Naive thymus-derived CD8-positive, alpha-beta T cell (primary cell): Measurements from ENCODE around the gene TSPAN17. TPM values are rescaled to one million over a fixed set of nuclear protein-coding genes. Genes with fewer than 3 reads are reported as not detected.

Experiments used
- ATAC-seq, 2 donors: fragments of 150-1000 bp; cut with Tn5 transposase in 1 of 2; sonication (Bioruptor Pico), chemical (Tn5 transposase) in 1 of 2; 1 replicate in 1 of 2; 2 replicates in 1 of 2; pipeline ENCODE4 v1.10.0; 2021; ENCODE audit warnings: mild to moderate bottlenecking in 2 of 2, moderate library complexity in 2 of 2
- POLR2A ChIA-PET: fragments of 350-600 bp; sonication (Branson Sonifier 250); formaldehyde crosslinking; loops from one replicate; lab custom pipeline; 2021; ENCODE audit warnings: antibody characterized with exemption; lab: Charles Lee
- DNase-seq, 10 donors: peaks; one replicate each; pipeline versions ENCODE4 v3.0.0 to v3.0.0-alpha.2; 2020 to 2022
- H3K27ac Mint-ChIP-seq, 10 donors: one replicate each; pipeline ENCODE4 v1.8.0; 2020 to 2022; ENCODE audit warnings: mild to moderate bottlenecking in 10 of 10, mixed read lengths in 10 of 10, moderate library complexity in 4 of 10, inconsistent platforms in 1 of 10
- H3K27me3 Mint-ChIP-seq, 5 donors: one replicate each; pipeline ENCODE4 v1.8.0; 2021 to 2022; ENCODE audit warnings: mixed read lengths in 5 of 5
- H3K36me3 Mint-ChIP-seq, 3 donors: one replicate each; pipeline ENCODE4 v1.8.0; 2020 to 2022; ENCODE audit warnings: mixed read lengths in 3 of 3, mild to moderate bottlenecking in 2 of 3, inconsistent platforms in 1 of 3
- H3K4me1 Mint-ChIP-seq, 4 donors: one replicate each; pipeline ENCODE4 v1.8.0; 2021 to 2022; ENCODE audit warnings: mixed read lengths in 4 of 4
- H3K4me3 Mint-ChIP-seq, 10 donors: one replicate each; pipeline ENCODE4 v1.8.0; 2020 to 2022; ENCODE audit warnings: mild to moderate bottlenecking in 10 of 10, mixed read lengths in 10 of 10, moderate library complexity in 6 of 10, inconsistent platforms in 1 of 10
- H3K9me3 Mint-ChIP-seq, 9 donors: one replicate each; pipeline ENCODE4 v1.8.0; 2020 to 2022; ENCODE audit warnings: mixed read lengths in 9 of 9, mild to moderate bottlenecking in 3 of 9, inconsistent platforms in 1 of 9, moderate library complexity in 1 of 9
- polyA plus RNA-seq, 3 donors: library from polyadenylated mRNA; unstranded; fragments of 300-500 nt; fragmentation: Illumina TruSeq; gene quantifications; one replicate each; pipeline ENCODE4 v1.2.3, GENCODE V29; 2021
- total RNA-seq, 8 experiments: library from RNA in 2 of 8; stranded (reverse) in 2 of 8; gene quantifications; one replicate each; pipeline ENCODE4 v1.2.3 and lab custom pipeline; 2021 to 2026

TSPAN17 gene
- total and polyA plus RNA-seq, 5 experiments from 2014 or later, result 13.5 to 26.0 (median 19.4) TPM

DNA sequence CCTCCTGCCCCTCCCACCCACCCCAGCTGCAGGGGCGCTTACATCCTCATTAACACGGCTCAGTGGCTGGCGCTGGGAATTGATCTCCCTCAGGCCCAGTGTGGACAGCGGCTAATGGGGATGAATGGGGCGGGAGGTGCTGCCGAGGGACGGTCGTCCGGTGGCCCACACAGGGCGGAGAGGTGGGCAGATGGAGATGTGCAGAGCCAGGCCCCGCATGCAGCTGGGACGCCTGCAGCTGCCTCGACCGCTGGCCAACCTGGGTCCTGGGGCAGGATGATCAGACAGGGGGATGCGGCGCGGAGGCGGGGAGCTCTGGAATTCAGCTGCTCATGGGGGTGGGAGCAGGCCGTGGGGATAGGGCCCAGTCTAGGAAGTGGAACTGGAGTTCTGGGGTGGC is 17.6 kb downstream of the TSPAN17 start:
- no peaks in the 10 kb centered on the region for H3K36me3 Mint-ChIP-seq
- H3K4me3 Mint-ChIP-seq, result no peak overlapping the region
- peaks cover 7 to 12% (median 9%) of the 10 kb centered on the region in 4 donors for H3K4me1 Mint-ChIP-seq
- POLR2A ChIA-PET, result no interaction called here
- H3K27ac Mint-ChIP-seq, result no peak overlapping the region
- no peaks in the 10 kb centered on the region for H3K9me3 Mint-ChIP-seq
- peaks cover 6 to 39% (median 20%) of the 10 kb centered on the region in 5 donors for H3K27me3 Mint-ChIP-seq
- no peak for ATAC-seq
- no peak for DNase-seq

DNA sequence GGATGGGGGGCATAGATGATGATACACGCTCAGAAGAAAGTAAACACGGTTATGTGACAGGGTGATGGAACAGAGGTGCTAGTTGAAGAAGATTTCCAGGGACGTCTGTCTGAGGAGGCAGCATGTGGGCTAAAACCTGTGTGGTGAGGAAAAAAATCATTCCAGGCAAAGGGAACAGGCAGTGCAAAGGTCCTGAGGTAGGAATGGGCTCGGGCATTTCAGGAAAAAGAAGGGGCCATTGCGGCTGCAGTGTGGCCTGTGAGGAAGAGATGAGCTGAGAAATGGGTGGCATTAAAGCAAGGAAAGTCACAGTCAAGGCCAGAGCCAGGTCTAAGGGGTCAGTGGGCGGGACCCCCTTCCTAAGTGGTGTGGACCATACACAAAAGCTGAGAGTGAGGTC is 18.2 kb downstream of the TSPAN17 start:
- no peaks in the 10 kb centered on the region for H3K9me3 Mint-ChIP-seq
- ATAC-seq, result no peak
- H3K36me3 Mint-ChIP-seq, result no peaks in the 10 kb centered on the region
- POLR2A ChIA-PET, result interaction anchor here (0.7 kb wide), 1 partner anchor 250 kb away, joined by 3 read pairs; no protein-coding TSS in a partner anchor
- peaks cover 6 to 39% (median 20%) of the 10 kb centered on the region in 5 donors for H3K27me3 Mint-ChIP-seq
- no peak overlapping the region for H3K4me3 Mint-ChIP-seq
- no peak for DNase-seq
- H3K27ac Mint-ChIP-seq, result peak overlapping the region in 1 of 10 donors; percentile 38
- H3K4me1 Mint-ChIP-seq, result peaks cover 5% of the 10 kb centered on the region in 4 donors

DNA sequence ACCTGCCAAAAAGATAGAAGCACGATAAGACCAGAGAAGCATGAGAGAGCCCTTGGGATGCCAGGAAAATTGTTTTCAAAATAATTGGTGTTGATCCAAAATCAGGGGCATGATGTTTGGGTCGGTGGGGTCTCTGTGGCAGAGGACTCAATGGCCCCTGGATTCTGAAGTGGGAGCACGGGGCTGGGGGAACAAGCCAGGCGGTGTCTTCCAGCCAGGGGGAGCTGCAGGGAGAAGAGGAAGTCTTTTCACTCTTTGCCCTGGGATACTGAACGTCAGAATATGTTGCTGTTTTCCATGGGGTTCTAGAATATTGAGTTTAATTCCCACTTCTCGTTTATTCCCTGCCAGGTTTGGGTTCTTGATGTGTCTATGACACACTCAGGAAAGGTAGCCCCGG is 20.4 kb downstream of the TSPAN17 start:
- H3K27me3 Mint-ChIP-seq, result peaks cover 6 to 47% (median 25%) of the 10 kb centered on the region in 5 donors
- POLR2A ChIA-PET, result no interaction called here
- no peak overlapping the region for H3K4me3 Mint-ChIP-seq
- no peaks in the 10 kb centered on the region for H3K9me3 Mint-ChIP-seq
- H3K27ac Mint-ChIP-seq, result no peak overlapping the region
- H3K4me1 Mint-ChIP-seq, result no peaks in the 10 kb centered on the region
- ATAC-seq, result no peak
- no peak for DNase-seq
- H3K36me3 Mint-ChIP-seq, result no peaks in the 10 kb centered on the region

DNA sequence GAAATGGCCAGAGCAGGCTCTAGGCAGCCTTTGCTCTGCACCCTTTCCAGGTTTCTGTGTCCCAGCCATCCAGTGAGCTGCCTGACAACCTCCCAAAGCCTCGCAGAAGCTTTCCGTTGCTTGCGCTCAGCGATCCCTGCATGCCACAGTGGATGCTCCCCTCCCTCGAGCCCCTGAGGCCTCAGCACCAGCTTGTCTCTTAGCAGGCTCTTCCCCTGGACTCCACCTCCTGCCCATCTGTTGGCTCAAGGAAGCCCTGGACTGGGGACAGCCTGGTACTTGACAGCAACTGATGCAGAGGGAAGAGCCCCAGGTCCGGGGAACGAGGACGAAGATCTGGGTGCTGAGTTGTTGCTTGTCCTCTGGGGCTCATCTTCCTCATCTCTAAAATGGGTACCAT is 23.2 kb downstream of the TSPAN17 start:
- Mint-ChIP-seq H3K9me3 (no peaks in the 10 kb centered on the region), H3K4me3 (no peak overlapping the region), H3K27me3 (peaks cover under 1 to 37% (median 18%) of the 10 kb centered on the region in 5 donors), H3K36me3 (no peaks in the 10 kb centered on the region), H3K4me1 (no peaks in the 10 kb centered on the region), H3K27ac (no peak overlapping the region)
- POLR2A ChIA-PET, result no interaction called here
- no peak for ATAC-seq
- no peak for DNase-seq

DNA sequence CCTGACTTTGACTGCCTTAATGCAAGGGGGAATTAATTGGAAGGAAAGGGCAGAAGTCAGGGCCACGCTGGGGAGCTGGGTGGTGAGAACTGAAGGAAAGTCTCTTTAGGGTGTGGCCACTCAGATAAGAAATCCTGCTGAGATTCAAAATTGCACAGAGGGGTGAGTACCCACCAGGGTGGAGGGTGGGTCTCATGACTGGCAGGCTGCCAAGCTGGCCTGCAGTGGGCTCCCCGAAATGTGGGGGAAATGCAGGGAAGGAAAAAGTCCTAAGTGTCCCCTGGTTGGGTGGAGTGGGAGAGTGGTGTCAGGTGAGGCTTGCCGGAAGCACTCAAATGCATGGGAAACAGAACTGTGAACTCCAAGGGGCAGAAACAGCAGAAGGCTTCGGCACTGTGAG is 24.1 kb downstream of the TSPAN17 start:
- DNase-seq (no peak), ATAC-seq (no peak)
- POLR2A ChIA-PET, result no interaction called here
- Mint-ChIP-seq H3K36me3 (no peaks in the 10 kb centered on the region), H3K9me3 (no peaks in the 10 kb centered on the region), H3K27me3 (peaks cover 0 to 34% (median 19%) of the 10 kb centered on the region in 5 donors), H3K4me1 (no peaks in the 10 kb centered on the region), H3K27ac (peak overlapping the region in 1 of 10 donors; percentile 55), H3K4me3 (no peak overlapping the region)

DNA sequence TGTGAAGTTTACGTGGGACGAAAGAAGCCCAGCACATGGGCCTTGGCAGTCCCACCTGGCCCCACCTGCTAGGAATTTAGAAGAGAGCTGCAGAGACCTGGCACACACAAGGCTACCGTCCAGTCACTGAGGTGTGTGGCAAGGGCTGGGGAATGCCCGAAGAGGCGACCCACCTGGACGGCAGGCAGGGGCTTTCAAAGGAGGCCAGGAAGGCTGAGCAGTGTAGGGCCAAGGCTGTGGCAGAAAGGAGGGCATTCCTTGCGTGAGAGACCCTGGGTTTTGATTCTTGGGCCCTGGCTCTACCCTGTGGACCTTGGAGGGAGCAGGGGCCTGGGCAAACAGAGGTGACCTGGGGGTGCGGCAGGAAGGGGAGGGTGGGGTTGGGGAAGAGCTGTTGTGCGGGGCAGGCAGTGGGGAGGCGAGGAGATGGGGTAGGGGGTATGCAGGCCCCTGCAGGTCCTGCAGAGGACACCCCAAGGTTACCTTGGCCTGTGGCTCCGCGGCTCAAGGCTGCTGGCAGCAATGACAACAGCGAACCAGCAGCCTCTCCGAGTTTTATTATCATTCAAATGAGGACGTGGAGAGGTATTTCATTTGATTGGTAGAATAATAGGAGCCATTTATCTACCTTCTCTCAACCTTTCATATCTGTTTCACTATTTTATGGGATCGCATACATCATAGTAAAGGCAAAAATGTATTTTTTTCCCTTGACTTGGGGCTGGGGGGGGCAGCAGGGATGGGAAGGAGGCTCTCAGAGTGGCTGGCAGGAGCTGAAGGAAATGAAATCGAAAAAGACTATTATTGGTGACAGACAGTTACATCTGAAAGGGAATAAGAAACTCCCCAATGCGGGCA is 24.8 kb downstream of the TSPAN17 start:
- DNase-seq, result no peak
- no peak overlapping the region for H3K4me3 Mint-ChIP-seq
- no peaks in the 10 kb centered on the region for H3K4me1 Mint-ChIP-seq
- POLR2A ChIA-PET, result no interaction called here
- no peak overlapping the region for H3K27ac Mint-ChIP-seq
- no peaks in the 10 kb centered on the region for H3K9me3 Mint-ChIP-seq
- no peak for ATAC-seq
- peaks cover 0 to 42% (median 22%) of the 10 kb centered on the region in 5 donors for H3K27me3 Mint-ChIP-seq
- H3K36me3 Mint-ChIP-seq, result no peaks in the 10 kb centered on the region

DNA sequence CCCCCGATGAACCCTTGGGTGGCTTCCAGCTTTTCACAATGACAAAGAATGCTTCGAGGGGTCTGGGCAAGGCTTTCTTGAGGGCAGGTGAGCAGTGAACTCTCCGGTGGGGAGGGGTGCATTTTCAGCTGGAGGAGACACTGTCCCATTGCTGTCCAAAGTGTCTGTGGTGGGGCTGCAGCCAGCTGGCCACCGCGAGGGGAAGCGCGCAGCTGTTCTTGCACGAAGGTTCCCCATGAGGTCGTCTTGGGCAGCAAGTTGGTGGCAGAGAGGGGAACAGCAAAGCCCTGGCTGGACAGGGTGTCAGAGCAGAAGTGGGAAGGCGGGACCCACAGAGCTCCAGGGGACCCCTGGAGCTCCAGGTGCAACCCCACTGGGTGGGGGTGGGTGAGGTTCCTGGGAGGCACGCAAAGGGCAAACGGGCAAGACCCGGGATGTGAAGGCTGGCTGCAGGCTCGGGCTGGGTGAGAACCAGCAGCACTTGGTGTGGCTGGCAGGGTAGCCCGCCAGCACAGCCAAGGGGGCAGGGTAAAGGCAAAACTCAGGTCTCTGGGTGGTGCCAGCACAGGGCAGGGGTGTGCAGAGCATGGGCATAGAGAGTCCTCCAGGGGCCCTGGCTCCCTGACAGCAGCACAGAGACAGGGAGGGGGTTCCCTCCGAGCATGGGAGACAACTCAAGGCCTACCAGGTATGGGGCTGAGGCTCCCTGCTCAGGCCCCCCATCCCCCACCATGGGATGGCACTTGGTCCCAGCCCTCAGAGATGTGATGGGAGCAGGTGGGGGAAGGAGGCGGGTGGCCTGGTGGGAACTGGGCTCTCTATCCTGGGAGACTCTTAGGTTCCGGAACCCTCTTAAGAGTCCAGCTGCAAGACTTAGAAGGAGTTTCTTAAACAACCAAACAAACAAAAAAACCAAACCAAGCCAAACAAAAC is 26.6 kb downstream of the TSPAN17 start:
- no peaks in the 10 kb centered on the region for H3K4me1 Mint-ChIP-seq
- no peak for ATAC-seq
- no peak for DNase-seq
- peaks cover 0 to 2% (median 0%) of the 10 kb centered on the region in 3 donors for H3K36me3 Mint-ChIP-seq
- H3K4me3 Mint-ChIP-seq, result no peak overlapping the region
- POLR2A ChIA-PET, result no interaction called here
- H3K27me3 Mint-ChIP-seq, result peaks cover 2 to 60% (median 37%) of the 10 kb centered on the region in 5 donors
- H3K27ac Mint-ChIP-seq, result no peak overlapping the region
- H3K9me3 Mint-ChIP-seq, result no peaks in the 10 kb centered on the region

DNA sequence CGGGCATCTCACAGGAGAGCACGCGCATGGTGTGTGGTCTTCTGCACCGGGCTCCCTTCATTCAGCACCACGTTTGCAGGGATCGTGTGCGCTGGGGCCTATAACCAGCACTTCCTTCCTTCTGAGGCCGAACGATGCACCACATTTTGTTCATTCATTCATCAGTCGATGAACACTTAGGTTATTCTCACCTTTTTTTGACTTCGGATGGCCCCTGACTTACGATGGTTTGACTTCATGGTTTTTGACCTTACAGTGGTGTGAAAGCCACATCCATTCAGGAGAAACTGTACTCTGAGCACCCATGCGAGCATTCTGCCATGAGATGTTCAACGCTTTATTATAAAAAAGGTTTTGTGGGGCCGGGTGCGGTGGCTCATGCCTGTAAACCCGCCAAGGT is 27.5 kb downstream of the TSPAN17 start:
- H3K9me3 Mint-ChIP-seq, result no peaks in the 10 kb centered on the region
- POLR2A ChIA-PET, result no interaction called here
- DNase-seq (no peak), ATAC-seq (no peak)
- H3K4me3 Mint-ChIP-seq, result no peak overlapping the region
- peaks cover 0 to 1% (median 0%) of the 10 kb centered on the region in 4 donors for H3K4me1 Mint-ChIP-seq
- H3K27me3 Mint-ChIP-seq, result peaks cover 4 to 68% (median 46%) of the 10 kb centered on the region in 5 donors
- H3K36me3 Mint-ChIP-seq, result peaks cover 0 to 3% (median 0%) of the 10 kb centered on the region in 3 donors
- no peak overlapping the region for H3K27ac Mint-ChIP-seq

DNA sequence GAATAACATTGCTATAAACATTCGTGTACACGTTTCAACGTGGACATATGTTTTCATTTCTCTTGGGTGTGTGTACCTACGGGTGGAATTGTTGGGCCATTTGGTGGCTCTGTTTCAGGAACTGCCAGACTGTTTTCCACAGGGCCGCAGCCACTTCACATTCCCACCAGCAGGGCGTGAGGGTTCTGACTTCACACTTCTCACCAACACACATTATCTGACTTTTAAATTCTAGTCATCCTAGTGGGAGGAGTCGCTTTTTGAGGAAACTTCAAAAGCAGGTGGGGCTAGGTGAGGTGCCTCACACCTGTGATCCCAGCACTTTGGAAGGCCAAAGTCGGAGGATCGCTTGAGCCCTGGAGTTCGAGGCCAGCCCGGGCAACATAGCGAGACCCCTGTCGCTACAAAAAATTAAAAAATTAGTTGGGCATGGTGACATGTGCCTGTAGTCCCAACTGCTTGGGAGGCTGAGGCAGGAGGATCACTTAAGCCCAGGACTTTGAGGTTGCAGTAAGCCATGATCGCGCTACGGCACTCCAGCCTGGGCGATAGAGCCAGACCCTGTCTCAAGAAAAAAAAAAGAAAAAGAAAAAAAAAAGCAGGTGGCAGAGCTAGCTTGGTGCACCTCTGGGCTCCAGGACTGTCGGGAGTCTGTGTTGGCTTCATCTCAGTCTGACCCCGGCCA is 28.5 kb downstream of the TSPAN17 start:
- DNase-seq (no peak), ATAC-seq (no peak)
- no peaks in the 10 kb centered on the region for H3K9me3 Mint-ChIP-seq
- H3K4me3 Mint-ChIP-seq, result no peak overlapping the region
- POLR2A ChIA-PET, result no interaction called here
- peaks cover 0 to 1% (median 0%) of the 10 kb centered on the region in 4 donors for H3K4me1 Mint-ChIP-seq
- peaks cover 0 to 3% (median 0%) of the 10 kb centered on the region in 3 donors for H3K36me3 Mint-ChIP-seq
- peaks cover 6 to 69% (median 48%) of the 10 kb centered on the region in 5 donors for H3K27me3 Mint-ChIP-seq
- H3K27ac Mint-ChIP-seq, result no peak overlapping the region

DNA sequence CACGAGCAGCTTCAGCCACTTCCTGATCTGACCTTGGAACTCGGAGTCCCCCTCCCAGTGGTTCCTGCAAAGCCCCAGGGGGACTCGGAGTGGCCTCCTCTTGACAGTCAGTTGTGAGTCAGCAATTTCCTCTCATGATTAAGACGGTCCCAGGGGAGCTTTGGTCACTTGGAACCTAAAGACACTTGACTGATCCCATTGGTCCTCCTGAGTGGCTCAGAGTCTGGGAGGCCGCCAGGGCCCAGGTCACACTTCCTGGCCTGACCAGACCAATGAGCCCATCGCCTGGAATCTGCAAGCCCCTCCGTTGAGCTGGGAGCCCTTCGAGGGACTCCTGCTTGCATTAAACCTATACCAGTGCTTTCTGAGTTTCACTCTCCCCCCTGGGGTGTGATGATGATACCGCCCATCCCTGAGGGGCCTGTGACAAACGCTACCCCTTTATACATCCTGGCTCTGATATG is 29.1 kb downstream of the TSPAN17 start:
- Mint-ChIP-seq H3K4me3 (no peak overlapping the region), H3K27me3 (peaks cover 7 to 68% (median 46%) of the 10 kb centered on the region in 5 donors), H3K4me1 (peaks cover 0 to 1% (median 0%) of the 10 kb centered on the region in 4 donors), H3K9me3 (no peaks in the 10 kb centered on the region), H3K36me3 (peaks cover 0 to 3% (median 0%) of the 10 kb centered on the region in 3 donors), H3K27ac (no peak overlapping the region)
- no peak for ATAC-seq
- no peak for DNase-seq
- POLR2A ChIA-PET, result no interaction called here

DNA sequence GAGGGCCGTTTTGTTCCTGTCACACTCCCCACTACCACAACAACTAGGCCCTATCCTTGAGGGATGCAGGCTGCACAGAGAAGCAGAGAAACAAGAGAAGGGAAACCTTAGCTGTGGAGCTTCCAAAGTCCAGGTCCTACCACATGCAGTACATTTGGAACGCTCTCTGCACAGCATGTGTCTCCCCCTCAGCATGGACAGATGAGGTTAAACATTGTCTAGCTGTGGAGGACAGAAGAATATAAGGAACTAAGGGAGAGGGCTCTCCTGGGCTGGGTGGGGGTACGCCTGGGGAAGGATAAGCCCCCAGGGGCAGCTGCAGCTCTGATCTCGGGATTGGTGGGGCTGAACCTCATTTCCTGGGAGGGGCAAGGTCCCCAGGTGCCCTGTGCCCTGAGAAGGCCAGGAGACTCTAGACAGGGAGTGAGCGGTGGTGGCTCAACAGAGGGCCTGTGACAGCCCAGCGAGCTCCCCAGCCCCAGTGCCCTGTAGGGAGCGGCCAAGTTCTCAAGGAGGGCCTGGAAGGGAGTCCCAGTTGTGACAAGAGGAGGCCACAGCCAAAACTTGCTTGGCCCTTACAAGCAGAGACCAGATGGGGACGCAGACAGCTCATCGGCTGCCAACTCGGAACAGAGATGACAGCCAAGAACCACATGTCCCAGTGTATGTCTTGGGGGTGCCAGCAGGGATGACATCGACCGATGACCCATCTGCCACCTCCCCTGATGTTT is 30.1 kb downstream of the TSPAN17 start:
- Mint-ChIP-seq H3K36me3 (peaks cover 0 to 3% (median 0%) of the 10 kb centered on the region in 3 donors), H3K27me3 (peaks cover 10 to 67% (median 46%) of the 10 kb centered on the region in 5 donors), H3K9me3 (no peaks in the 10 kb centered on the region), H3K4me1 (peaks cover 0 to 1% (median 0%) of the 10 kb centered on the region in 4 donors), H3K4me3 (no peak overlapping the region), H3K27ac (no peak overlapping the region)
- ATAC-seq (no peak), DNase-seq (no peak)
- POLR2A ChIA-PET, result no interaction called here

DNA sequence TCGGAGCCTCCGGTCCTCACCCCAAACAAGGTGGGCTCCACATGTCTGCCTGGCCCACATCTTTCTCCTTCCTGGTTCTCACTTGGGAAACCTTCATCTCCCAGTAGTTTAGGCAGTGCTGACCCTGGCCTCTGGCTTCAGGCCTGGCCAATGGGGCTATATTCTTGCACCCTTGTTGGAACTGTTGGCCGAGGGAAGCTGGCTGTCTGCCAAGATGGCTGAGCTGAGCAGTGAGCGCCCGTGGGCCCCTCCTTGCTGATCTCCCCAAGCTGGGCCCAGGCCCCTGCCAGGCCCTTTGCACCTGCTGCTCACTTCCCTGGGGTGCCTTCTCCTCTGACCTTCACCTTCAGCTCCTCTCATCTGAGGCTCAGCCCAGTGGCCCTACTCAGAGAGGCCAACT is 31.3 kb downstream of the TSPAN17 start:
- peaks cover 14 to 70% (median 50%) of the 10 kb centered on the region in 5 donors for H3K27me3 Mint-ChIP-seq

More for the DNA sequence above, 31.3 kb downstream of the TSPAN17 start:
- Mint-ChIP-seq H3K4me3 (no peak overlapping the region), H3K36me3 (peaks cover 0 to 3% (median 0%) of the 10 kb centered on the region in 3 donors), H3K4me1 (peaks cover 0 to 1% (median 0%) of the 10 kb centered on the region in 4 donors), H3K9me3 (peaks cover 0 to 2% (median 0%) of the 10 kb centered on the region in 9 donors), H3K27ac (no peak overlapping the region)
- DNase-seq, result no peak
- POLR2A ChIA-PET, result no interaction called here
- ATAC-seq, result no peak
